ENCODE results near the gene ARMC7.
"Not testable (repeated sequence)": the region's sequence is repeated elsewhere in the genome, so short reads cannot be mapped to it uniquely, and the experiment has no call there.

The ARMC7 gene

DNA sequence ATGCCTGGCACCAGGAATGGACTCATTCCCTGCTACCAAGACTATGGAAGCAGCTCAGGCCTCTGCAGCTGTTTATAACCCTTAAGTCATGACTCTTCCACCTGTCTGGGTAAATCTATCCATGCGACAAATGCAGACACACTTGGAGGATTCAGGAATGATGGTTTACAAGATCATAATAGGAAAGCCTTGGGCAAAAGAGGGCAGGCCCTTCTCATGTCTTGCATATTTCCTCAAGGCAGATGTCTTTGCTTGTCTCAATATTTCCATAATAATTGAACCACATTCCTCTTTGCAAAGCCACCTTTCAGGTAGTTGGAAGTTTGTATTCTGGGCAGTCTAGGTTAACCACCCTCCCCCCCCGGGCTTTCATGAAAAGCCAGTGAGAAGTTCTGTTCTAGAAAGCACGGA lies 45.4 kb downstream of the ARMC7 start:
- Histone ChIP-seq H3K9me2 (replicated peaks; ENCODE audit: insufficient read depth, low read length) (no peaks in the 10 kb centered on the region), H3K4me1 (ENCODE audit: low read length) (peaks cover 15% of the 10 kb centered on the region), H3F3A (ENCODE audit: insufficient read depth, low read length) (peaks cover 7% of the 10 kb centered on the region; the same call in 1 of the 2 replicates), H3K9me3 (replicated peaks; ENCODE audit: insufficient read depth, low read length) (no peaks in the 10 kb centered on the region), H3K27ac (ENCODE audit: low read length) (peak overlapping the region; percentile 36; the same call in 1 of the 2 replicates), H3K4me2 (ENCODE audit: low read depth, low read length) (peak overlapping the region; percentile 57; the same call in 1 of the 2 replicates), H3K79me2 (ENCODE audit: low read length) (peaks cover 38% of the 10 kb centered on the region), H3K27me3 (replicated peaks; ENCODE audit: insufficient read depth, low read length) (no peaks in the 10 kb centered on the region), H2AFZ (ENCODE audit: low read length) (peak overlapping the region; percentile 31), H3K36me3 (replicated peaks; ENCODE audit: insufficient read depth, low read length) (no peaks in the 10 kb centered on the region), H3K4me3 (ENCODE audit: low read length) (no peak overlapping the region), H4K20me1 (ENCODE audit: insufficient read depth, low read length) (no peaks in the 10 kb centered on the region), H3K9ac (ENCODE audit: low read length) (no peak overlapping the region)
- no peak for DNase-seq
- TF ChIP-seq CTCF (IDR thresholded peaks at IDR 0.05; ENCODE audit: low read length) (no peak), EZH2 (optimal IDR thresholded peaks at IDR 0.05; ENCODE audit: low read depth, low read length) (no peak), EZH2phosphoT487 (IDR thresholded peaks at IDR 0.05; ENCODE audit: low read length) (no peak)

DNA sequence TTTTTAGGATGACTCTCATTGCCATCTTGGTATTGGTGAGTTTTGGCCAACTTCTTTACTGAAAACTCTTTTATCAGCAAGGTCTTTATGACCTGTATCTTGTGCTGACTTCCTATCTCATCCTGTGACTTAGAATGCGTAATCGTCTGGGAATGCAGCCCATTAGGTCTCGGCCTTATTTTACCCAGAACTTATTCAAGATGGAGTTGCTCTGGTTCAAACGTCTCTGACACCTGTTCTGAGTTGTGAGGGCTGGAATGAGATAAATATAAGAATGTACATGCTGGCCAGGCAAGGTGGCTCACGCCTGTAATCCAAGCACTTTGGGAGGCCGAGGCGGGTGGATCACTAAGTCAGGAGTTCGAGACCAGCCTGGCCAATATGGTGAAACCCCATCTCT lies 48.7 kb downstream of the ARMC7 start:
- H3K27ac ChIP-seq (ENCODE audit: low read length); H3K9ac ChIP-seq (ENCODE audit: low read length); H3K9me3 ChIP-seq (replicated peaks; ENCODE audit: insufficient read depth, low read length); H3K79me2 ChIP-seq (ENCODE audit: low read length); H3F3A ChIP-seq (ENCODE audit: insufficient read depth, low read length); DNase-seq; H3K9me2 ChIP-seq (replicated peaks; ENCODE audit: insufficient read depth, low read length); H4K20me1 ChIP-seq (ENCODE audit: insufficient read depth, low read length); H3K36me3 ChIP-seq (replicated peaks; ENCODE audit: insufficient read depth, low read length); H3K4me2 ChIP-seq (ENCODE audit: low read depth, low read length); H3K4me1 ChIP-seq (ENCODE audit: low read length); H3K27me3 ChIP-seq (replicated peaks; ENCODE audit: insufficient read depth, low read length); H3K4me3 ChIP-seq (ENCODE audit: low read length); H2AFZ ChIP-seq (ENCODE audit: low read length): not testable (repeated sequence)

DNA sequence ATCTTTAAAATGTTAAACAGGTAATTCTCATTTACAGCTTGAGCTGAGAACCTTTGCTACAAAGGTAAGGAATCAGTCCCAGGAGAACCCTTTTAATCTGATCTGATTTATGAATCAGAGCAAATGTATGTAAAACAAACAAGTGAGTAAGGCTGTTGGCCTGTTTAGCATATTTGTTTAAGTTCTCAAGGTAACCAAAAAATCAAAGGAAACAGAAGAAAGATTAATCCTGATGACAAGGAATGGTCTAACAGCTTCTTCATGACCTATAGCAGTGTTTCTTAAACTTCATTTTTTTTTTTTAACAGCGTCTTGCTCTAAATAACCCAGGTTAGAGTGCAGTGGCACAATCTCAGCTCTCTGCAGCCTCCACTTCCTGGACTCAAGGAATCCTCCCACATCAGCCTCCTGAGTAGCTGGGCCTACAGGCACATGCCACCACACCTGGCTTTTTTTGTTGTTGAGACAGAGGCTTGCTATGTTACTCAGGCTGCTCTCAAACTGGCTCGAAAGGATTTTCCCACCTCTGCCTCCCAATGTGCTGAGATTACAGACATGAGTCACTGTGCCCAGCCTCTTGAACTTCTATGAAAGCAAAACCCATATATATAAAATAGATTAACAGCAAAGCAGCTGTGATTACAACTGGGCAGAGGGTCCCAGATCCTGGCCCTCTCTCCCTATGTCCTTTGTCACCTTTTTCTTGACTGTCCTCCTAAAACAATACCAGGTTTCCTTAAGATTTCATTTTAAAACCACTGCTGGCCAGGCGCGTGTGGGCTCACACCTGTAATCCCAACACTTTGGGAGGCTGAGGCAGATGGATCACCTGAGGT lies 49.6 kb downstream of the ARMC7 start:
- H3K9ac ChIP-seq (ENCODE audit: low read length): no peak overlapping the region
- H3K9me3 ChIP-seq (replicated peaks; ENCODE audit: insufficient read depth, low read length): no peaks in the 10 kb centered on the region
- H3K4me1 ChIP-seq (ENCODE audit: low read length): peaks cover 7% of the 10 kb centered on the region
- no peak overlapping the region for H3K4me2 ChIP-seq (ENCODE audit: low read depth, low read length)
- no peak overlapping the region for H2AFZ ChIP-seq (ENCODE audit: low read length)
- DNase-seq: no peak
- H3K4me3 ChIP-seq (ENCODE audit: low read length): no peak overlapping the region
- TF ChIP-seq EZH2phosphoT487 (IDR thresholded peaks at IDR 0.05; ENCODE audit: low read length) (no peak), EZH2 (optimal IDR thresholded peaks at IDR 0.05; ENCODE audit: low read depth, low read length) (no peak), CTCF (IDR thresholded peaks at IDR 0.05; ENCODE audit: low read length) (no peak)
- no peak overlapping the region for H3K27ac ChIP-seq (ENCODE audit: low read length)
- no peaks in the 10 kb centered on the region for H3K79me2 ChIP-seq (ENCODE audit: low read length)
- H3F3A ChIP-seq (ENCODE audit: insufficient read depth, low read length): peaks cover 7% of the 10 kb centered on the region; the same call in 1 of the 2 replicates
- H3K36me3 ChIP-seq (replicated peaks; ENCODE audit: insufficient read depth, low read length): no peaks in the 10 kb centered on the region
- no peaks in the 10 kb centered on the region for H4K20me1 ChIP-seq (ENCODE audit: insufficient read depth, low read length)
- no peaks in the 10 kb centered on the region for H3K27me3 ChIP-seq (replicated peaks; ENCODE audit: insufficient read depth, low read length)
- H3K9me2 ChIP-seq (replicated peaks; ENCODE audit: insufficient read depth, low read length): no peaks in the 10 kb centered on the region

GRCh38 chr17:75160211-75160610 lies 50.4 kb downstream of the ARMC7 start:
- DNase-seq: no peak
- H3K36me3 ChIP-seq (replicated peaks; ENCODE audit: insufficient read depth, low read length): no peaks in the 10 kb centered on the region
- H3K9me2 ChIP-seq (replicated peaks; ENCODE audit: insufficient read depth, low read length): no peaks in the 10 kb centered on the region
- H3F3A ChIP-seq (ENCODE audit: insufficient read depth, low read length): peaks cover 7% of the 10 kb centered on the region; the same call in 1 of the 2 replicates
- H3K9ac ChIP-seq (ENCODE audit: low read length): no peak overlapping the region
- no peaks in the 10 kb centered on the region for H3K79me2 ChIP-seq (ENCODE audit: low read length)
- no peak for TF ChIP-seq CTCF (IDR thresholded peaks at IDR 0.05; ENCODE audit: low read length)
- TF ChIP-seq EZH2phosphoT487 (IDR thresholded peaks at IDR 0.05; ENCODE audit: low read length): no peak
- no peak for TF ChIP-seq EZH2 (optimal IDR thresholded peaks at IDR 0.05; ENCODE audit: low read depth, low read length)
- H3K4me2 ChIP-seq (ENCODE audit: low read depth, low read length): no peak overlapping the region
- no peak overlapping the region for H3K4me3 ChIP-seq (ENCODE audit: low read length)
- no peak overlapping the region for H2AFZ ChIP-seq (ENCODE audit: low read length)
- no peak overlapping the region for H3K27ac ChIP-seq (ENCODE audit: low read length)
- H3K27me3 ChIP-seq (replicated peaks; ENCODE audit: insufficient read depth, low read length): no peaks in the 10 kb centered on the region
- no peaks in the 10 kb centered on the region for H4K20me1 ChIP-seq (ENCODE audit: insufficient read depth, low read length)
- no peaks in the 10 kb centered on the region for H3K9me3 ChIP-seq (replicated peaks; ENCODE audit: insufficient read depth, low read length)
- peaks cover 2% of the 10 kb centered on the region; the same call in 1 of the 2 replicates for H3K4me1 ChIP-seq (ENCODE audit: low read length)
